SK-N-DZ (cell line): ENCODE data around the gene PRKD2. TPM values are rescaled to one million over a fixed set of nuclear protein-coding genes. Genes with fewer than 3 reads are reported as not detected.
"Not testable (repeated sequence)": the region's sequence is repeated elsewhere in the genome, so short reads cannot be mapped to it uniquely, and the experiment has no call there.

Experiments
- DNase-seq: peaks from one replicate; pipeline ENCODE4 v3.0.0-alpha.2; 2015; ENCODE audit warnings: low spot score
- polyA plus RNA-seq, 2 experiments: library from polyadenylated mRNA; depleted of rRNA; stranded (reverse); fragments of >200 nt; gene quantifications; 2 replicates each; pipeline ENCODE4 v1.2.3, GENCODE V29; 2014

The PRKD2 gene
- polyA plus RNA-seq (2014; cell fraction: cytosol; rRNA removed) = 7.4 and 8.8 TPM in 2 replicates
- polyA plus RNA-seq (2014; cell fraction: nucleus; rRNA removed) = 10.0 and 12.7 TPM in 2 replicates

GRCh38 chr19:46717034-46717715 lies at the start of gene PRKD2:
Gene PRKD2 (minus strand): TSS chr19:46717114. CDS start chr19:46716370, 744 bp downstream.
- peak; percentile 66 for DNase-seq

GRCh38 chr19:46764817-46765291 lies 47.9 kb upstream of the PRKD2 start:
- no peak for DNase-seq

GRCh38 chr19:46762245-46762890 lies 45.5 kb upstream of the PRKD2 start:
- DNase-seq = no peak

GRCh38 chr19:46761418-46761831 lies 44.5 kb upstream of the PRKD2 start:
- DNase-seq = no peak

- DNase-seq = not testable (repeated sequence)
These were observed 44.0 kb upstream of the PRKD2 start for GRCh38 chr19:46760897-46761296.

- no peak for DNase-seq
These were observed 43.4 kb upstream of the PRKD2 start for GRCh38 chr19:46760363-46760762.

GRCh38 chr19:46759817-46760333 lies 43.0 kb upstream of the PRKD2 start:
- no peak for DNase-seq

- no peak for DNase-seq
These were observed 42.3 kb upstream of the PRKD2 start for GRCh38 chr19:46759206-46759605.

GRCh38 chr19:46756544-46756888 lies 39.6 kb upstream of the PRKD2 start:
- DNase-seq = no peak

- no peak for DNase-seq
These were observed 39.1 kb upstream of the PRKD2 start for GRCh38 chr19:46755853-46756543.

GRCh38 chr19:46755077-46755852 lies 38.4 kb upstream of the PRKD2 start:
- no peak for DNase-seq

GRCh38 chr19:46753420-46754155 lies 36.7 kb upstream of the PRKD2 start:
- DNase-seq = peak; percentile 32

- peak; percentile 28 for DNase-seq
These were observed 31.6 kb upstream of the PRKD2 start for GRCh38 chr19:46748325-46749109.

- DNase-seq = peak; percentile 29
These were observed 29.6 kb upstream of the PRKD2 start, which contains the start of gene STRN4 for GRCh38 chr19:46746281-46747057. Gene STRN4 (minus strand): TSS chr19:46746450. CDS start chr19:46746430, 20 bp downstream.

GRCh38 chr19:46745521-46746280 lies 28.8 kb upstream of the PRKD2 start, which contains the start of gene FKRP:
Gene FKRP (plus strand): TSS chr19:46746057. CDS start chr19:46755451, 9,394 bp downstream.
- no peak for DNase-seq

GRCh38 chr19:46745030-46745429 lies 28.1 kb upstream of the PRKD2 start:
- no peak for DNase-seq

GRCh38 chr19:46744005-46744691 lies 27.2 kb upstream of the PRKD2 start:
- DNase-seq = no peak
